HepG2 (cell line): ENCODE data around the gene TTBK2. TPM values are rescaled to one million over a fixed set of nuclear protein-coding genes. Genes with fewer than 3 reads are reported as not detected.

Experiments used
- ATAC-seq: fragments of 200-7000 bp; cut with Tn5 transposase; 3 replicates; pipeline ENCODE4 v1.9.1; 2020; ENCODE audit warnings: mild to moderate bottlenecking, moderate library complexity
- BruUV-seq: library from RNA; stranded (reverse); fragments of 400-500 nt; replicated peaks from 2 replicates; lab custom pipeline; 2021; lab: Mats Ljungman, UMichigan
- CTCF ChIA-PET: fragments of 300-600 bp; formaldehyde crosslinking; extraction: SDS; loops from one replicate; lab custom pipeline; 2021; ENCODE audit warnings: low total read pairs, inconsistent platforms, low intra/inter-chr PET ratio; lab: Yijun Ruan, JAX
- POLR2A ChIA-PET: fragments of 350-600 bp; sonication (Branson Sonifier 250); formaldehyde crosslinking; loops from one replicate; lab custom pipeline; 2020; ENCODE audit warnings: antibody characterized with exemption, inconsistent platforms; lab: Yijun Ruan, JAX
- DNase-seq: peaks from one replicate; pipeline ENCODE4 v3.0.0-alpha.2; 2015; ENCODE audit warnings: low spot score
- FAIRE-seq: peaks from 3 replicates; lab custom pipeline; 2011; peaks lifted over from hg19 to GRCh38; lab: Jason Lieb, UNC
- H2AFZ ChIP-seq: one replicate; pipeline ENCODE4 v1.6.1; 2011; ENCODE audit warnings: low read length, inconsistent platforms
- H3K27ac ChIP-seq: fragments of 300-600 bp; 3 replicates; pipeline ENCODE4 v1.8.0; 2011; ENCODE audit warnings: mixed run types, mild to moderate bottlenecking, mixed read lengths, low read length, inconsistent platforms; ENCODE audit not compliant: insufficient read depth; ENCODE audit errors: extremely low read length
- H3K27me3 ChIP-seq, 2 experiments: fragments of 200-600 bp in 1 of 2; 2 replicates in 1 of 2; 3 replicates in 1 of 2; pipeline versions ENCODE4 v1.6.0 to v1.8.0; 2011; ENCODE audit warnings: low read length in 2 of 2, mild to moderate bottlenecking in 2 of 2, moderate library complexity in 2 of 2, inconsistent platforms in 1 of 2; ENCODE audit not compliant: insufficient read depth in 2 of 2, control insufficient read depth in 1 of 2
- H3K36me3 ChIP-seq, 2 experiments: fragments of 200-600 bp in 1 of 2; replicated peaks in 1 of 2; 2 replicates in 1 of 2; 3 replicates in 1 of 2; pipeline versions ENCODE4 v1.5.1 to v1.8.0; 2011; ENCODE audit warnings: low read length in 2 of 2, inconsistent platforms in 1 of 2; ENCODE audit not compliant: insufficient read depth in 2 of 2, control insufficient read depth in 1 of 2
- H3K4me1 ChIP-seq: 2 replicates; pipeline ENCODE4 v1.5.1; 2012; ENCODE audit warnings: low read length, inconsistent platforms; ENCODE audit not compliant: insufficient read depth
- H3K4me2 ChIP-seq: 2 replicates; pipeline ENCODE4 v1.6.0; 2011; ENCODE audit warnings: low read depth, low read length, inconsistent platforms
- H3K4me3 ChIP-seq, 3 experiments: fragments of 200-600 bp in 1 of 3; sonication (generic), shearing (Covaris generic) in 1 of 3; replicated peaks in 1 of 3; 2 replicates each; pipeline ENCODE4 v1.5.1; 2011 to 2016; ENCODE audit warnings: low read length in 3 of 3, inconsistent platforms in 2 of 3, low read depth in 2 of 3, mild to moderate bottlenecking in 2 of 3, control low read depth in 1 of 3, mixed read lengths in 1 of 3; ENCODE audit not compliant: insufficient read depth in 1 of 3
- H3K79me2 ChIP-seq: one replicate; pipeline ENCODE4 v1.6.1; 2011; ENCODE audit warnings: low read length, inconsistent platforms; ENCODE audit not compliant: insufficient read depth
- H3K9ac ChIP-seq: 2 replicates; pipeline ENCODE4 v1.6.0; 2011; ENCODE audit warnings: mild to moderate bottlenecking, low read depth, low read length, inconsistent platforms; ENCODE audit not compliant: insufficient read depth
- H3K9me3 ChIP-seq: 2 replicates; pipeline ENCODE4 v1.5.1; 2012; ENCODE audit warnings: mild to moderate bottlenecking, low read length
- H4K20me1 ChIP-seq: 2 replicates; pipeline ENCODE4 v1.6.0; 2011; ENCODE audit warnings: inconsistent platforms, mild to moderate bottlenecking, low read length, moderate library complexity; ENCODE audit not compliant: insufficient read depth
- ASH2L ChIP-seq: fragments of 300-600, 200-600 bp; sonication (generic); IDR thresholded peaks from 2 replicates; pipeline ENCODE4 v1.7.0; 2017; ENCODE audit warnings: low read depth, mild to moderate bottlenecking, moderate library complexity, mixed read lengths, low read length; ENCODE audit not compliant: insufficient read length
- HDAC1 ChIP-seq: sonication (generic); formaldehyde crosslinking; IDR thresholded peaks from 2 replicates; pipeline ENCODE4 v1.5.1; 2020; ENCODE audit warnings: mild to moderate bottlenecking, missing genetic modification reagents
- HNF1B ChIP-seq: sonication (generic); formaldehyde crosslinking; IDR thresholded peaks from 2 replicates; pipeline ENCODE4 v1.5.1; 2020; ENCODE audit warnings: mild to moderate bottlenecking, moderate library complexity, missing genetic modification reagents
- JUND ChIP-seq: sonication (generic); formaldehyde crosslinking; IDR thresholded peaks from 2 replicates; pipeline ENCODE4 v1.8.0; 2022; ENCODE audit warnings: mild to moderate bottlenecking, missing genetic modification reagents
- MEIS1 ChIP-seq: sonication (generic); formaldehyde crosslinking; IDR thresholded peaks from 2 replicates; pipeline ENCODE4 v1.9.0; 2021; ENCODE audit warnings: mild to moderate bottlenecking, missing genetic modification reagents, moderate library complexity, borderline replicate concordance
- MXI1 ChIP-seq: IDR thresholded peaks from 3 replicates; pipeline ENCODE4 v1.6.1; 2012; ENCODE audit warnings: low read depth, low read length, inconsistent platforms, borderline replicate concordance
- NR0B2 ChIP-seq: sonication (generic); formaldehyde crosslinking; IDR thresholded peaks from 2 replicates; pipeline ENCODE4 v1.4.0; 2020; ENCODE audit warnings: mild to moderate bottlenecking, missing genetic modification reagents
- SNAPC2 ChIP-seq: sonication (generic); formaldehyde crosslinking; IDR thresholded peaks from 2 replicates; pipeline ENCODE4 v1.8.1; 2022; ENCODE audit warnings: mild to moderate bottlenecking, missing genetic modification reagents
- SNRNP70 ChIP-seq: fragments of 200-400 bp; formaldehyde crosslinking; IDR thresholded peaks from 2 replicates; pipeline ENCODE4 v1.6.1; 2017; ENCODE audit warnings: mild to moderate bottlenecking, low read depth, low read length, moderate library complexity
- SOX6 ChIP-seq, 2 experiments: fragments of 450-650 bp in 1 of 2; sonication (generic) in 1 of 2; formaldehyde crosslinking in 1 of 2; IDR thresholded peaks; 2 replicates each; pipeline versions ENCODE4 v1.4.0 to v1.6.1; 2017 to 2020; ENCODE audit warnings: antibody characterized with exemption in 1 of 2, mild to moderate bottlenecking in 1 of 2, missing genetic modification reagents in 1 of 2
- THAP11 ChIP-seq: IDR thresholded peaks from 2 replicates; pipeline ENCODE4 v1.6.1; 2016; ENCODE audit warnings: missing biosample characterization, missing genetic modification reagents
- ZNF34 ChIP-seq: sonication (generic); formaldehyde crosslinking; IDR thresholded peaks from 2 replicates; pipeline ENCODE4 v1.4.0; 2020; ENCODE audit warnings: mild to moderate bottlenecking, missing genetic modification reagents, borderline replicate concordance
- ZNF383 ChIP-seq: sonication (generic); formaldehyde crosslinking; IDR thresholded peaks from 2 replicates; pipeline ENCODE4 v1.4.0; 2020; ENCODE audit warnings: missing genetic modification reagents, mild to moderate bottlenecking, borderline replicate concordance
- ZNF772 ChIP-seq: sonication (generic); formaldehyde crosslinking; IDR thresholded peaks from 2 replicates; pipeline ENCODE4 v1.5.0; 2020; ENCODE audit warnings: mild to moderate bottlenecking, missing genetic modification reagents
- WGBS: methylation state at CpG from one replicate; pipeline ENCODE4 v1.1.6; 2017; ENCODE audit warnings: low lambda C conversion rate; 5-methylcytosine and 5-hydroxymethylcytosine counted together
- in situ Hi-C: cut with HindIII; loops from 2 replicates; pipeline ENCODE4 v1.10.0; 2017; ENCODE audit warnings: low pct_unique_long_range_greater_than_20kb; ENCODE audit not compliant: extremely low pct_ligation_motif_present
- intact Hi-C: fragments of 100-400 bp; cut with micrococcal nuclease; formaldehyde crosslinking; loops from one replicate; pipeline ENCODE4 v1.10.0; 2022; ENCODE audit not compliant: unreplicated experiment
- polyA plus RNA-seq, 8 experiments: library from polyadenylated mRNA; depleted of rRNA in 3 of 8; stranded (reverse) in 7 of 8; unstranded in 1 of 8; fragments of >200 nt; fragmentation: Illumina TruSeq in 4 of 8; extraction: Trizol in 4 of 8; gene quantifications; 2 replicates each; pipeline versions ENCODE4 v1.2.1 to v1.2.3, GENCODE V29; 2011 to 2016; ENCODE audit warnings: low read depth in 4 of 8, missing spikeins in 1 of 8, mixed read lengths in 1 of 8; ENCODE audit not compliant: insufficient read depth in 1 of 8
- total RNA-seq, 5 experiments: library from RNA; depleted of rRNA; stranded (reverse); fragments of >200 nt; fragmentation: Illumina TruSeq; extraction: Trizol; gene quantifications; 2 replicates each; pipeline ENCODE4 v1.2.3, GENCODE V29; 2016; ENCODE audit warnings: low read depth in 1 of 5
- TF ChIP-seq, protein P1 (sequence below): sonication (generic); formaldehyde crosslinking; IDR thresholded peaks from 2 replicates; pipeline ENCODE4 v1.4.0; 2020; ENCODE audit warnings: missing genetic modification reagents, low read depth, mild to moderate bottlenecking, borderline replicate concordance
- TF ChIP-seq, protein P2 (sequence below): IDR thresholded peaks from 2 replicates; pipeline ENCODE4 v1.6.1; 2016; ENCODE audit warnings: missing compliant biosample characterization, missing genetic modification reagents, borderline replicate concordance

The TTBK2 gene
- total and polyA plus RNA-seq, 2 of the 13 experiments (the other 11 are each of a cell fraction or from before 2014, with no cell fraction given): 5.1 to 7.4 TPM

- peaks cover 5% of the 10 kb centered on the region; the same call in 1 of the 2 replicates for H4K20me1 ChIP-seq
- intact Hi-C loops: loop anchor here (10.0 kb wide), 1 partner anchor 125 kb away; no protein-coding TSS in a partner anchor
- H3K4me1 ChIP-seq: peaks cover 32% of the 10 kb centered on the region
- peak overlapping the region; percentile 80 for H3K4me2 ChIP-seq
- H3K36me3 ChIP-seq: no peaks in the 10 kb centered on the region
- peak overlapping the region; percentile 73 for H2AFZ ChIP-seq
- ChIA-PET POLR2A (no interaction called here), CTCF (no interaction called here)
- H3K27me3 ChIP-seq: no peaks in the 10 kb centered on the region; a peak in 1 of 5 replicates
- ATAC-seq (peak; percentile 50), DNase-seq (peak; percentile 29), FAIRE-seq (peak; percentile 23)
- peak overlapping the region; percentile 57 for H3K27ac ChIP-seq
- WGBS: under 1% methylated on average over 18 of the region's 40 CpGs
- in situ Hi-C loops: loop anchor here (5.0 to 10.0 kb wide), 2 partner anchors 115 to 183 kb away; partner anchors contain the start of gene CDAN1
- BruUV-seq: no TSS peak
- H3K9me3 ChIP-seq: no peaks in the 10 kb centered on the region
- H3K9ac ChIP-seq: peak overlapping the region; percentile 76
- H3K79me2 ChIP-seq: peaks cover 36% of the 10 kb centered on the region
- peak overlapping the region; percentile 80 to 94 (median 82) for H3K4me3 ChIP-seq
- TF ChIP-seq, protein P1, sequence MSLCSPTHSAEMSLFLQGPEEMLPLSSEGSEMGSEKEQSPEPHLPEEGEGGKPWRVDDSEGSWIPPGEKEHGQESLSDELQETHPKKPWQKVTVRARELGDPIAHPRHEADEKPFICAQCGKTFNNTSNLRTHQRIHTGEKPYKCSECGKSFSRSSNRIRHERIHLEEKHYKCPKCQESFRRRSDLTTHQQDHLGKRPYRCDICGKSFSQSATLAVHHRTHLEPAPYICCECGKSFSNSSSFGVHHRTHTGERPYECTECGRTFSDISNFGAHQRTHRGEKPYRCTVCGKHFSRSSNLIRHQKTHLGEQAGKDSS (CRISPR knock-in tag): no peak
- TF ChIP-seq ZNF34 (CRISPR knock-in tag): 0 out of 2 replicates have a peak, but pooled peaks have one; percentile 66
- TF ChIP-seq ZNF383 (CRISPR knock-in tag): 0 out of 2 replicates have a peak, but pooled peaks have one; percentile 38
- 0 out of 2 replicates have a peak, but pooled peaks have one; percentile 38 for TF ChIP-seq HNF1B (CRISPR knock-in tag)
- peak; percentile 84; the same call in 1 of the 2 replicates for TF ChIP-seq MEIS1 (CRISPR knock-in tag)
- TF ChIP-seq MXI1: 0 out of 3 replicates have a peak, but pooled peaks have one; percentile 41
- TF ChIP-seq, protein P2, sequence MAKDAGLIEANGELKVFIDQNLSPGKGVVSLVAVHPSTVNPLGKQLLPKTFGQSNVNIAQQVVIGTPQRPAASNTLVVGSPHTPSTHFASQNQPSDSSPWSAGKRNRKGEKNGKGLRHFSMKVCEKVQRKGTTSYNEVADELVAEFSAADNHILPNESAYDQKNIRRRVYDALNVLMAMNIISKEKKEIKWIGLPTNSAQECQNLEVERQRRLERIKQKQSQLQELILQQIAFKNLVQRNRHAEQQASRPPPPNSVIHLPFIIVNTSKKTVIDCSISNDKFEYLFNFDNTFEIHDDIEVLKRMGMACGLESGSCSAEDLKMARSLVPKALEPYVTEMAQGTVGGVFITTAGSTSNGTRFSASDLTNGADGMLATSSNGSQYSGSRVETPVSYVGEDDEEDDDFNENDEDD (CRISPR knock-in tag): no peak
- no peak for TF ChIP-seq NR0B2 (CRISPR knock-in tag)
- no peak for TF ChIP-seq SOX6 (IDR thresholded peaks at IDR 0.05)
- TF ChIP-seq SOX6 (CRISPR knock-in tag; IDR thresholded peaks at IDR 0.05): 0 out of 2 replicates have a peak, but pooled peaks have one; percentile 28
- no peak for TF ChIP-seq THAP11
- 0 out of 2 replicates have a peak, but pooled peaks have one; percentile 21 for TF ChIP-seq JUND (CRISPR knock-in tag)
- TF ChIP-seq ZNF772: 0 out of 2 replicates have a peak, but pooled peaks have one; percentile 31
- peak; percentile 27; the same call in 1 of the 2 replicates for TF ChIP-seq SNAPC2 (CRISPR knock-in tag)
- peak; percentile 9 for TF ChIP-seq ASH2L
- peak; percentile 62 for TF ChIP-seq HDAC1 (CRISPR knock-in tag)
- TF ChIP-seq SNRNP70: no peak
These were observed 619 bp downstream of the TTBK2 start for GRCh38 chr15:42919799-42920518.
